RWPE2 (cell line): ENCODE results near the gene GALNT7.

Source experiments
- ATAC-seq: fragments of 200-7000 bp; cut with Tn5 transposase; 3 replicates; pipeline ENCODE4 v1.9.1; 2021; ENCODE audit warnings: low read depth
- DNase-seq: peaks from one replicate; pipeline ENCODE4 v3.0.0-alpha.2; 2020; ENCODE audit warnings: low spot score
- H3K27ac ChIP-seq: fragments of 450-650 bp; 2 replicates; pipeline ENCODE4 v1.5.1; 2017; ENCODE audit warnings: mild to moderate bottlenecking; ENCODE audit not compliant: poor library complexity, severe bottlenecking
- H3K27me3 ChIP-seq: fragments of 250-450 bp; sonication (Bioruptor Pico); 2 replicates; pipeline ENCODE4 v1.5.1; 2021; ENCODE audit warnings: mild to moderate bottlenecking, moderate library complexity; ENCODE audit not compliant: insufficient read depth, poor library complexity, severe bottlenecking
- H3K36me3 ChIP-seq: fragments of 250-450 bp; sonication (Bioruptor Pico); 2 replicates; pipeline ENCODE4 v1.5.1; 2020; ENCODE audit warnings: low read depth, mild to moderate bottlenecking, moderate library complexity
- H3K4me1 ChIP-seq: fragments of 250-450 bp; sonication (Bioruptor Pico); 2 replicates; pipeline ENCODE4 v1.5.1; 2021; ENCODE audit warnings: mild to moderate bottlenecking, moderate library complexity; ENCODE audit not compliant: insufficient read depth, poor library complexity, severe bottlenecking
- H3K4me3 ChIP-seq: fragments of 250-450 bp; sonication (Bioruptor Pico); 2 replicates; pipeline ENCODE4 v1.5.1; 2021; ENCODE audit warnings: mild to moderate bottlenecking, moderate library complexity; ENCODE audit not compliant: severe bottlenecking
- H3K9me3 ChIP-seq: fragments of 250-450 bp; sonication (Bioruptor Pico); 2 replicates; pipeline ENCODE4 v1.5.1; 2021; ENCODE audit warnings: mild to moderate bottlenecking, moderate library complexity; ENCODE audit not compliant: severe bottlenecking
- CTCF ChIP-seq: fragments of 450-650 bp; IDR thresholded peaks from one replicate; pipeline ENCODE4 v1.5.1; 2017; ENCODE audit warnings: mild to moderate bottlenecking, moderate library complexity; ENCODE audit not compliant: poor library complexity, severe bottlenecking

GALNT7 gene

DNA sequence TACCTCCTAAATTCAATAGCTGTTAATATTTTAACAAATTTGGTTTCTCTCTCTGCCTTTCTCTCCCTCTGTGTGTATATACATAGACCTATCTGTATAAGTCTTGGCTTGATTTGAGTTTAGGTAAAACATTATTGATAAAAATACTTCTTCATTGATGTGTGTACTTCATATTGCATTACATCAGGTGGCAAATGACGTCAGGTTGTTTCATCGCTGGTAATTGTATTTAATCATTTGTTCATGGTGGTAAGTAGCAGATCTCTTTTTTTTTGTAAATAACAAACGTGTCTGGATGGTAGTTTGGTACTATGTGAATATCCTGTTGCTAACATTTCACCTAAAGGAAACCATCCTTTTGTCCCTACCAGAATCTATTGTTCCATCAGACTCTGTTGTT lies 55.1 kb downstream of the GALNT7 start:
- Histone ChIP-seq H3K9me3 (no peaks in the 10 kb centered on the region), H3K4me1 (no peaks in the 10 kb centered on the region), H3K27ac (no peak overlapping the region), H3K36me3 (no peaks in the 10 kb centered on the region), H3K4me3 (no peak overlapping the region), H3K27me3 (no peaks in the 10 kb centered on the region)
- no peak for TF ChIP-seq CTCF
- no peak for ATAC-seq
- DNase-seq = no peak

DNA sequence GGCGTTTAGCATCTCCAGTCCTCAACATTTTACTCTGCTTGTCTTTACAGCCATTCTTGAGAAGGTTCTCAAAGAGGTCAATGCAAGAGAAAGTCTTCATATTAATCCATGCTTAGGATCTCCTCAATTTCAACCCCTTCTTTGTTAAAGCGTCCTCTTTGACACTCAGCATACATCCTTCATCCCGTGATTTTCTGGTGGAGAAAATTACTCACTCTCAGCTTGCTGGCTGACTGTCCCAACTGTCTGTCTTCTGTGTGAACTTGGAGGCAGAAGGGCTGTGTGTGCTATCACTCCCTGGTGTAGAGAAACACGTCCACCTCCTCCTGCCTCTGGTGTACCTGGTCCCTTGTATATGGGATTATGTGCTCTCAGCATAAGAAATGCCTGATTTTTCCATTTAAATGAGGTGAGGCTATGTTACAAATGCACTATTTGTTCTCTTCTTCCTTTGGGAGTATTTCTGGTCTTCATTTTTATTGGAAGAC lies 57.8 kb downstream of the GALNT7 start:
- no peak for DNase-seq
- TF ChIP-seq CTCF = no peak
- no peak overlapping the region for H3K4me3 ChIP-seq

DNA sequence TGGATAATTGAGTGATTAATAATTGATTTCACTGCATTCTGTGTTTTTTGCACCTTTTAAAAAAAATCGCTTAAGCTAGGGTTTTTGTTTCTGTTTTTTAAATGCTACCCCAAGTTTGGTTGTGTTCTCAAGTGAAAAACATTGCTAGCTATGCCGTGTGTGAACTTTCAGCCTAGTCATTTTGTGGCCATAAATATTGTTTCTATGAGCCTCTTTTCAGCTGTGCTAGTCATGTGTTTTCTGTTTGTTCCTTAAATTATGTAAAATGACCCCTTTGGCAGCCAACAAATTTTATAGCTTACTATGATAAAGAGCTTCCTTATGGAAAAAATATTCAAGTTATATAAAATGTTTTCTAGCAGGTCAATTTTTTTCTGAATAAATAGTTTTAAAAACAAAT lies 59.1 kb downstream of the GALNT7 start:
- H3K27me3 ChIP-seq = no peaks in the 10 kb centered on the region
- H3K9me3 ChIP-seq = no peaks in the 10 kb centered on the region
- no peak for DNase-seq
- H3K27ac ChIP-seq = no peak overlapping the region
- H3K4me1 ChIP-seq = no peaks in the 10 kb centered on the region
- no peaks in the 10 kb centered on the region for H3K36me3 ChIP-seq
- H3K4me3 ChIP-seq = no peak overlapping the region
- no peak for ATAC-seq
- TF ChIP-seq CTCF = no peak

More for the DNA sequence above, 57.8 kb downstream of the GALNT7 start:
- Histone ChIP-seq H3K36me3 (no peaks in the 10 kb centered on the region), H3K27ac (no peak overlapping the region), H3K27me3 (no peaks in the 10 kb centered on the region), H3K4me1 (no peaks in the 10 kb centered on the region), H3K9me3 (no peaks in the 10 kb centered on the region)
- ATAC-seq = no peak

GRCh38 chr4:173230062-173230461 lies 61.5 kb downstream of the GALNT7 start:
- no peaks in the 10 kb centered on the region for H3K36me3 ChIP-seq
- H3K27ac ChIP-seq = no peak overlapping the region
- DNase-seq (no peak), ATAC-seq (no peak)
- H3K9me3 ChIP-seq = no peaks in the 10 kb centered on the region
- no peaks in the 10 kb centered on the region for H3K4me1 ChIP-seq
- H3K27me3 ChIP-seq = no peaks in the 10 kb centered on the region
- no peak for TF ChIP-seq CTCF
- no peak overlapping the region for H3K4me3 ChIP-seq

DNA sequence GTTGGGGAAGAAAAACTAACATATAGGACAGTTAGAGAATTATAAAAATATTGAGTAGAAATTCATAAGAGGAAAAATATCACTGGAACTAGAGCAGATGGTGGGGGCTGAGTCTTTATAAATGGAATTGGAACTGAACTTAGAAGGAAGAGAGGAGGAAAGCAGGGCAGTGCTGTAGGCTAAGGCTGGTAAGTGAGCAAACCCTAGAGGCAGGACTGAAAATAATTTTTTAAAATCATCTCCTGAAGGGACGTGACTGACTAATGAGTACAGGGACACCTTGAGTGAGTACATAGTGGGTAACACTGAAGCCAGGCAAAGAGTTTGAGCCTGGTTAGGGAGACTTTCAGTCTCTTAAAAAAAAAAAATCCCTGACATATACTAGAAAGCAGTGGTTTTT lies 63.3 kb downstream of the GALNT7 start:
- no peaks in the 10 kb centered on the region for H3K36me3 ChIP-seq
- H3K27me3 ChIP-seq = no peaks in the 10 kb centered on the region
- no peak overlapping the region for H3K27ac ChIP-seq
- no peak overlapping the region for H3K4me3 ChIP-seq
- DNase-seq = no peak
- no peaks in the 10 kb centered on the region for H3K9me3 ChIP-seq
- H3K4me1 ChIP-seq = no peaks in the 10 kb centered on the region
- TF ChIP-seq CTCF = peak; percentile 55
- ATAC-seq = peak; percentile 84
